NCI-H2081 (cell line): ENCODE data around the gene VCL.
A peak's percentile ranks its signal among the peaks of the same experiment; 100 is the strongest.
"Not testable (repeated sequence)": the region's sequence is repeated elsewhere in the genome, so short reads cannot be mapped to it uniquely, and the experiment has no call there.

Experiments
- DNase-seq, 2 experiments: peaks; one replicate each; lab custom pipeline; 2025; lab: John Stamatoyannopoulos, UW

Gene VCL

GRCh38 chr10:73971636-73972354, 26.1 kb upstream of the VCL start:
- DNase-seq, result no peak

DNA sequence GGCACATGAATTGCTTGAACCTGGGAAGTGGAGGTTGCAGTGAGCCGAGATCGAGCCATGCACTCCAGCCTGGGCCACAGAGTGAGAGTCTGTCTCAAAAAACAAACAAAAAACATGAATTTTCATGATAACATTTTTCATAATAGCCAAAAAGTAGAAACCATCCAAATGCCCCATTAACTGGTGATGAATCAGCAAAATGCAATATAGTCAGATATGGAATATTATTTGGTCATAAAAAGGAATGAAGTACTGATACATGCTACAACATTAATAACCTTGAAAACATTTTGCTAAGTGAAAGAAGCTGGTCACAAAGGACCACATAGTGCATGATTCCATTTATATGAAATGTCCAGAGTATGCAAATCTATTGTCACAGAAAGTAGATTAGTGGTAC, 24.5 kb upstream of the VCL start:
- no peak for DNase-seq

DNA sequence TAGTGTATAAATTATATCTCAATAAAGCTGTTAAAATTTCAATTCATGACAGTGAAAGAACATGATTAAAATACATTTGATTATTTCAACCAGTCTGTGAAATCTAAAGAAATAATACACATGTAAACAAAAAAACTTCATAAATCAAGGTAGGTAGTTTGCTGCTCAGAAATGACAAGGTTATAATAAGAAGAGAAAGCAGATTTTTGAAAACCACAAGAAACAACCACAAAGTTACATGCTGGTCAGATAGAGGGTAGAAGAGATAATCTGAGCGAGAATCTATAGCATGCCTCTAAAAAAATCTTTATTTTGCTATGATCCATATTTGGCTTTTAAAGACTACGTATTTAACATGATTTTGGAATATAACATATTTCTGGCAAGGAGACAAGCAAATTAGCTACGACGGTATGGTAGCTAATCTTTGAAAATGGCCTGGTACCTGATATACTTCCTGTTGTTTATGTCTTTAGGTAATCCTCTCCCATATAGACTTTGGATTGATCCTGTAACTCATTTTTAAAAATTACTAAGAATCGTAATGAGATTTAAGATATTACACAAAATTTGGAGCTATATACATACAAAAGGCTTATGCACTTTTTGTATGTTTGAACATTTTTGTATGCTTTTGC, 23.5 kb upstream of the VCL start:
- DNase-seq, result no peak

- DNase-seq, result no peak
Observed at GRCh38 chr10:73975388-73975787, 22.5 kb upstream of the VCL start.

DNA sequence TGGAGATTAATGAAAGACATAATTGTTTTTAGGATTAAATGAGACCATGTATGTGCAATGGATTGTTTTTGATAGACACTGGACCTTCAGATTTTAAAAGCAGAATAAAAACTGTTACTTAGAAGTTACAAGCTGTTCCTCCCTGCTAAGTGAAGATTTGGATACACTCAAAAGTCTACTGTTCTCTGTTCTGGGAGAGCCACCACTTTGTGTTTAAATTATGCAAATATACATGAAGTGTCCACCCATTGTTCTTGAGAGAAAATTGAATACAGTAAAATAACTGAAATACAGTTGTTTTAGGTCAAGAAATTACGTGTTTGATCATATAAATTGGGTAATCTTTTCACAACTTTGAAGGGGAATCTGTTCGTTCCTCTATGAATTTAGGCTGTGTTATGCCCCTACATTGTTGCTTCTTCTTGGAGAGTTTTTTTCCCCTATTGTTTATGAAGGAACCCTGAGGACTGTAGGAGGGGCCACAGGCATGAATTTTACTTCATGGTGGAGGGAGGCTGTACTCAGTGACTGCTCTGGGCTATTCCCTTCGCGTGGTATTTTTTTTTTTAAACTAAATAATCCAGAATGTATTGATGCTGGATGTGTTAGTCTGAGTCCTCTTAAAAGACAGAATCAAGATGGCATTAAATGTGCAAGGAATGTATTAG, 18.6 kb upstream of the VCL start:
- no peak for DNase-seq

GRCh38 chr10:73979809-73980433, 18.0 kb upstream of the VCL start:
- no peak for DNase-seq

- no peak for DNase-seq
Observed at GRCh38 chr10:73981812-73982211, 16.1 kb upstream of the VCL start.

GRCh38 chr10:73983096-73984047, 14.5 kb upstream of the VCL start:
- DNase-seq, result no peak

- DNase-seq, result no peak
Observed at GRCh38 chr10:73989594-73990150, 8.2 kb upstream of the VCL start.

- DNase-seq, result no peak
Observed at GRCh38 chr10:73991203-73991883, 6.6 kb upstream of the VCL start.

DNA sequence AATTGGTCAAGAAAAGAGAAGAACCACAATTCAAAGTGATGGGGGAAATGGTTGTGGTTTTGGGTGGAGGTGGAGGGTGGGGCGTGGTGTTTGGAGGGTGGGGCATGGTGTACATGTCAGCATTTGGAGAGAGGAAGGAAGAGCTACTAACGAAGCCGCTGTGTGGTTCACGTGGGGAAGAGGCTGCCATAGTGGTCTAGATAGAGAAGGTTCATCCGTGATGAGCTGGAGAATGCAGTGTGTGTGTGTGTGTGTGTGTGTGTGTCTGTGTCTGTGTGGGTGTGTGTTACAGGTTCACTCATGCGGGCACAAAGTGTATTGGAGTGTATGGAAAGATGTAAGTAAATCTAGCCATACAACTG, 6.1 kb upstream of the VCL start:
- DNase-seq, result no peak

- no peak for DNase-seq
Observed at GRCh38 chr10:73992899-73993788, 4.8 kb upstream of the VCL start.

GRCh38 chr10:73995035-73995358, 2.9 kb upstream of the VCL start:
- DNase-seq, result no peak

- DNase-seq, result no peak
Observed at GRCh38 chr10:73997461-73997786, 492 bp upstream of the VCL start.

- no peak for DNase-seq
Observed at GRCh38 chr10:73998623-73998928, 660 bp downstream of the VCL start.

DNA sequence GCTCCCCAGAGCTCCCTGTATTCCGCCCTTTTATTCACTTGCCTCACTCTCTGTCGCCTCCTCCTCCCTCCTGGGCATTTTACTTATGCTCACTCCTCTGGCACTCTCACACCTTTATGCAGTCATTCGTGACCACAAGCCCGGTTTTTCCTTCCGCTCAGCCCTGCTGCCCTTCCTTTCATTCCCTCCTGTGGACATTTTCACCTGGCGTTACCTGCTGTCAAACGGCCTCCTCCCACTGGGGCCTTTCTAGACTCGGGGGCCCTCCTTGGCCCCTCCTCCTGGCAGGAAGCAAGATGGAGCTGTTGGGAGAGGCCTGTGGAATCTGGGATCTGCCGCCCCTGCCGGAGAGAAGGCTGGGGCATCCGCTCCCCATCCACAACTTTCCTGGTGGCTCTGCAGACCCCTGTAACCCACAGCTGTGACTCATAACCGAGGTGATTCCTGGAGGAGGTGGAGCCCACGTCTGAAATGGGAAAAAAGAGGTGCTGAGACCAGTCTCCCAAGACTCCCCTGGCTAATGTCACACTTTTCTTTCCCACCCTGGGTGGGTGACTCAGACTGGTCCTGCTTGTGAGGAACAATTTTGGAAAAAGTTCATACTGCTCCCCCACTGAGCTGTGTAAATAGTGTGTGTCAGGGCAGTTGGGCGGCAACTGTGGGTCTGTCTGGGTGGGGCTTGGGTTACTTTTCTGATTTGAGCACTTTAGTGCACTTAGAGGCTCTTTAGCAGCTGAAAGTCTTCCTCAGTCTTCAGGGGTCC, 1.2 kb downstream of the VCL start:
- peak; percentile 14 to 48 for DNase-seq

DNA sequence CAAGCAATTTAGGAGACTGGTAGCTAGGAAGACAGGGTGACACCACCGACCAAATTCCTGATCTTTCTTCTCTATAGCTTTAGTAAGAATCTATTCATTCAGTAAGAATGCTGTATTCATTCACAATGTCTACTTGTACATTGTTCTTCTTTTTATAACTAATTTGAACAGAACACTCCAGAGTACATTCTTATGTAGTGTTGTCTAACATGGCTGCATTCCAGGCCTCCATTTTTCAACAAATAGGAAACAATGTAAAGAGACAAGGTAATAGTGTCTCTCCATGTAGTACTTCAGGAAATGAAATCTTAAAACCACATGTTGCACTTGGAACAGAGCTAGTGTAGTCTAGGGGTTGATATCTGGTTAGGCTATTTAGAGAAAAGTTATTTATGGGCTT, 1.8 kb downstream of the VCL start:
- DNase-seq, result no peak

DNA sequence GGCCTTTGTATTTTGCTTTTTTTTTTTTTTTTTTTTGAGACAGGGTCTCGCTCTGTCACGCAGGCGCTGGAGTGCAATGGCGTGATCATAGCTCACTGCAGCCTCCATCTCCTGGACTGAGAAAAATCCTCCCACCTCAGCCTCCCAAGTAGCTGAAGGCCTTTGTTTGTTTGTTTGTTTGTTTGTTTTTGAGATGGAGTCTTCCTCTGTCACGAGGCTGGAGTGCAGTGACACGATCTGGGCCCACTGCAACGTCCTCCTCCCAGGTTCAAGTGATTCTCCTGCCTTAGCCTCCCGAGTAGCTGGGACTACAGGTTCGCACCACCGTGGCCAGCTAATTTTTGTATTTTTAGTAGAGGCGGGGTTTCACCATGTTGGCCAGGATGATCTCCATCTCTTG, 2.3 kb downstream of the VCL start:
- DNase-seq, result not testable (repeated sequence)

GRCh38 chr10:74000892-74001669, 3.2 kb downstream of the VCL start:
- no peak for DNase-seq
